ENCODE results near the gene CYP19A1.

GRCh38 chr15:51189669-51190385, 148.6 kb downstream of the CYP19A1 start:
- no peak for TF ChIP-seq POLR2A (IDR thresholded peaks at IDR 0.05)
- TF ChIP-seq CTCF (IDR thresholded peaks at IDR 0.05) = no peak

Data from esophagus squamous epithelium (tissue), 4 donors.